Urothelium cell line (cell line): ENCODE data around the gene PLEKHG4B.
"Not testable (repeated sequence)": the region's sequence is repeated elsewhere in the genome, so short reads cannot be mapped to it uniquely, and the experiment has no call there.

Experiments used
- DNase-seq: peaks from one replicate; pipeline ENCODE4 v3.0.0; 2011; ENCODE audit warnings: low spot score, mixed read lengths
- FAIRE-seq: peaks from 2 replicates; lab custom pipeline; 2011; peaks lifted over from hg19 to GRCh38; lab: Jason Lieb, UNC

Gene PLEKHG4B

GRCh38 chr5:93221-93980, 1.4 kb downstream of the PLEKHG4B start:
- FAIRE-seq (no peak), DNase-seq (no peak)

GRCh38 chr5:94113-94892, 2.3 kb downstream of the PLEKHG4B start:
- DNase-seq (no peak), FAIRE-seq (no peak)

GRCh38 chr5:95241-95980, 3.4 kb downstream of the PLEKHG4B start:
- no peak for DNase-seq

GRCh38 chr5:96976-97660, 5.2 kb downstream of the PLEKHG4B start:
- FAIRE-seq (no peak), DNase-seq (no peak)

More at GRCh38 chr5:95241-95980, 3.4 kb downstream of the PLEKHG4B start:
- FAIRE-seq, result no peak

- no peak for DNase-seq
- FAIRE-seq, result no peak
Observed at GRCh38 chr5:99815-100214, 7.8 kb downstream of the PLEKHG4B start.

GRCh38 chr5:102411-103043, 10.6 kb downstream of the PLEKHG4B start:
- DNase-seq, result no peak
- FAIRE-seq, result no peak

- not testable (repeated sequence) for DNase-seq, FAIRE-seq
Observed at GRCh38 chr5:104106-104505, 12.1 kb downstream of the PLEKHG4B start.

GRCh38 chr5:104778-105296, 12.9 kb downstream of the PLEKHG4B start:
- FAIRE-seq (peak; percentile 83), DNase-seq (no peak)

GRCh38 chr5:105504-106070, 13.6 kb downstream of the PLEKHG4B start:
- DNase-seq (no peak), FAIRE-seq (no peak)

- DNase-seq, result no peak
- no peak for FAIRE-seq
Observed at GRCh38 chr5:106587-106986, 14.6 kb downstream of the PLEKHG4B start.

GRCh38 chr5:107526-107925, 15.6 kb downstream of the PLEKHG4B start:
- FAIRE-seq, result no peak

GRCh38 chr5:109826-110225, 17.9 kb downstream of the PLEKHG4B start:
- FAIRE-seq (peak; percentile 17), DNase-seq (no peak)

More at GRCh38 chr5:107526-107925, 15.6 kb downstream of the PLEKHG4B start:
- no peak for DNase-seq

GRCh38 chr5:110270-110888, 18.4 kb downstream of the PLEKHG4B start:
- FAIRE-seq, result peak; percentile 99
- no peak for DNase-seq

GRCh38 chr5:111171-111570, 19.2 kb downstream of the PLEKHG4B start:
- no peak for DNase-seq
- no peak for FAIRE-seq

GRCh38 chr5:119486-120097, 27.6 kb downstream of the PLEKHG4B start:
- DNase-seq (no peak), FAIRE-seq (no peak)

GRCh38 chr5:121432-121831, 29.5 kb downstream of the PLEKHG4B start:
- FAIRE-seq (no peak), DNase-seq (no peak)

GRCh38 chr5:125815-126214, 33.8 kb downstream of the PLEKHG4B start:
- FAIRE-seq, result no peak
- no peak for DNase-seq

- DNase-seq (no peak), FAIRE-seq (no peak)
Observed at GRCh38 chr5:126806-127205, 34.8 kb downstream of the PLEKHG4B start.

- FAIRE-seq, result no peak
Observed at GRCh38 chr5:127886-128285, 35.9 kb downstream of the PLEKHG4B start.

More at GRCh38 chr5:127886-128285, 35.9 kb downstream of the PLEKHG4B start:
- no peak for DNase-seq
